ENCODE measurements around the gene EYS.

EYS gene

DNA sequence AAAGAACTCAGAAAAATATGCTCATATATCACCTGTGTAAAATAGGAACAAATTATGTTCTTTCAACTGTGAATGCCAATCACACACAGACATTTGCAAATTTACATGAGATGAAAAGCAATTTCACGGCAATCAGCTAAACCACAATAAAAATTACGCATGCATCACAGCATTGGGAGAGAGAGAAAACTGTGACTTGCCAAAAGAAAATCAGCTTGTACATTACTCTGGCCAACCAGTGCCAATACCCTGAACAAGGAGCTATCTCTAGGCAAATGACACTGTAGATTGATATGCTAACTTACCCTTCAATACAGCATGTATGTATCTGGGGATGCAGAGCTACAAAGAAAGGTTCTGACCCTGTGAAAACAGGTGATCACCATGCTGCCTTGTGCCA, 515.6 kb downstream of the EYS start:
- DNase-seq = no peak

DNA sequence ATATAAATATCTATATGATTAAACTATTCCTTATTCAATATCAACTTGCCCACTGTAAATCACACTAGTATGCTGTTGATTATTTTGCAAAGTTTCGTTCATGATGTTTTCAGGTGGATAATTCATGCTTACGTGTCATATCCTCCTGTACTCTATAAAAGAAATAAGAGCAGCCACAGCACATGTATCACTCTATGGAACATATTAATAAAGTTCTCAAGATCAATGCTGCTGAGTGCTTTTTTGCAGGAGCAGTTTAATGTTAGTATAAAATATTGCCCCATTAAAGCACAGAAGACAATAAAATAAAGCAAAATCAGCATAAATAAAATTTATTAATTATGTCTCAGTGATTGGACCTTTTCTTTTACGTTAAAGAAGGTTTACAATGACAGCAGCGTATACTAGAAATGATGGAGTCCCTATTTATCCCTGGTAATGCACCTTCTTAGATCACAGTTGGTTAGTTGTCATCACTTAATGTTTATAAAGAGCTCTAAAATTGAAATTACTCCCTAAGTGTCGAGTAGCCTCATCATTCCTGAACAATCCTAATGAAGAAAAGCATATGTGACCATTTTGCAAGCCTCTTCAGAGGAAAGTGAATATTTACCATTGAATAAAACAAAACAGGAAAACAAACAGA, 517.7 kb downstream of the EYS start:
- no peak for DNase-seq

DNA sequence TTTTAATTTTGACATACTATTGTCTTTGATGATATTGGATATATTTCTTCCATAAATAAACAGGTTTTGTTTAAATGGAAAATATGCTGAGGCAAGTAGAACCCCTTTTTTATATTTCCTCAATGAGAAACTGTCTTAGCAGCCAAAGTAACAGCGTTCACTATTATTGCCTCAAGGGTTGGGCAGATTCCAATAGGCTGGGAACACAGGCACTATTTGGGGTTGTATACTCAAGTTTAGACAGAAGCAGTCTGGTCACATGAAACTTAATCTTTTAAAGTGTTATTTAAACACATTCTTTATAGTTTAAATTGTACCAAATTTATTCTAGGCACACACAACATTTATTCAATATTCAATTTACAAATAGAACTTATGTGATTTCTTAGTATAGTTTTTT, 520.2 kb downstream of the EYS start:
- no peak for DNase-seq

DNA sequence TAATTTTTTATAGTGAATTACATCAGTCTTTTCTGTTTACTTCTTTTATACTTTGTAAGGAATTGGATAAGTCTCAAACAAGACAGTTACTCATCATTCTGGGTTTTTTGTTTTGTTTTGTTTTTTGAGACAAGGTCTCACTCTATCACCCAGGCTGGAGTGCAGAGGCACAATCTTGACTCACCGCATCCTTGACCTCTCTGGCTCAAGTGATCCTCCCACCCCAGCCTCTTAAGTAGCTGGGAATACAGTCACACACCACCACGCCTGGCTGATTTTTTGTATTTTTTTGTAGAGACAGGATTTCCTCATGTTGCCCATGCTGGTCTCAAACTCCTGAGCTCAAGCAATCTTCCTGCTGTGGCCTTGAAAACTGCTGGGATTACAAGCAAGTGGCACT, 524.3 kb downstream of the EYS start:
- no peak for DNase-seq

DNA sequence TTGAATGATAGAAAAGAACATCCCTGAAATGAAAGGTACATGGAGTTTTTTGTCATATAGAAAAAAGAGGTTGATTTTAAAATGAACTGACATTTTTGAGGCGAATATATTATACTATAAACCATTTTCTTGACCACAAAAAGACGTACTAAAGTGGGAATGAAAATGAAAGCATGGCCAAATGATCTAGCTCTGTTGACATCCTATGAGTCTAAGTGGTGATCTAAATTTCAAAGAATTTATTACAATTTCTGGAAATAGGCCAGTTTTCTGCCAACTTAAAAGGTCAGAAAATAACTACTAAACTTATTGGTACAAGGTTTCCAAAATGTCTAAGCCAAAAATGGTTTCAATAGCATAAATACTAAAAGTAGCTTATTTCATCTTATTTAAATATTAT, 536.8 kb downstream of the EYS start:
- DNase-seq = no peak

DNA sequence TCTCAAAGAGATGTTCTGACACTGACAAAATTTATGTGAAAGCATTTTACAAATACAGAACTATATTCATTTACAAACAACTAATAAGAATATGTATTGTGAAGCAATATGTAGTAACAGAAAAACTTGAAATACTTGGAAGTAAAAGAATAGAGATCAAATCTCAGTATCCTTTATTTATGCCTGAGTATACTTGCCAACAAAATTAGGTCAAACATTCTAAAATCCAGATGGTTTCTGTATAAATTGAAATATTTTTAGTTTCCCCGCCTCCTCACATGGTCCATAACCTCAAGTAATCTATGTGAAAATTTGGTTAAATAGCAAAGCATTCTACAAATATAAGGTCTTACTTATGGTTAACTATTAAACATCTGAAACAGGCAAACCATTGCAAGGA, 545.4 kb downstream of the EYS start:
- no peak for DNase-seq

DNA sequence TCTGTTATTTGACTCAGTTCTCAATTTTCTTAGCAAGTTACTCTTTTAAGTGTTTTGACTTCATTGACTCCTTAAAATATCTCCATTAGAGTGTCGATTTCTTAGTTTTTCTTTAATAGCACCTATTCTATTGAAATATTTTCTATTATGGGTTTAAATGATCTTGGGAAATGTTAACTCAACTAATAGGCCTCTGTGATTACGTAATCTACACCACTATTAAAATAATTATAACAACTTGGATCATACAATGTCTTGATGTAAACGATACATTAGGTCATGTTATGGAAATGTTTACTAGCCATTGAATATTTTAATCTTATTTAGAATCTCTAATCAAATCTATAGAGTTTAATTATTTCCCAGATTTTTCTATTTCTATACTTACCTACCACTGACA, 550.0 kb downstream of the EYS start:
- no peak for DNase-seq

DNA sequence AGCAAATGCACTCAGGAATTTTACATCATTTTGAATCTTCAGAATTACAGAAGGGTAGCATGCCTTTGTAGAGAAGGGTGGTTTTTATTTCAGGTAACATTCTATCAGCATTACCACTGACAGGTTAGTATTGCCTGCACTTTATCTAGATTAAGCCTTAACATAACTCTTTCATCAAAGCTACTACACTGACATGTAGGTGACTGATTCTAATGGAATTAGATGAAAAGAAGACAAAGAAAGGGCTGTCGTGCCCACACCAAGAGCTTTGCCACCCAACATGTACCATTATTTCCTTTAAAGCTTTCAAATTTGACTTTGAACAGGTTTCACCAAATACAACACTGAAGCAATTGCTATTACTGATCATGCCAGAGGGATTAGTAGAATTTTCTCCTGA, 551.9 kb downstream of the EYS start:
- no peak for DNase-seq

DNA sequence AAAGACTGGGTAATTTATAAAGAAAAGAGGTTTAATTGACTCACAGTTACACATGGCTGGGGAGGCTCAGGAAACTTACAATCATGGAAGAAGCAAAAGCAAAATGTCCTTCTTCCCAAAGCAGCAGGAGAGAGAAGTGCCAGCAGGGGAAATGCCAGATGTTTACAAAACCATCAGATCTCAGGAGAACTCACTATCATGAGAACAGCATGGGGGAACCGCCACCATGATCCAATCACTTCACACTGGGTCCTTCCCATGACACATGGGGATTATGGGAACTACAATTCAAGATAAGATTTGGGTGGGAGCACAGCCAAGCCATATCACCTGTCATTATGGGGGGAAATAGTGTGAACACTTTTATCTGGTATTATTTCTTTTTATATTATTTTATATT, 557.2 kb downstream of the EYS start:
- DNase-seq = no peak

DNA sequence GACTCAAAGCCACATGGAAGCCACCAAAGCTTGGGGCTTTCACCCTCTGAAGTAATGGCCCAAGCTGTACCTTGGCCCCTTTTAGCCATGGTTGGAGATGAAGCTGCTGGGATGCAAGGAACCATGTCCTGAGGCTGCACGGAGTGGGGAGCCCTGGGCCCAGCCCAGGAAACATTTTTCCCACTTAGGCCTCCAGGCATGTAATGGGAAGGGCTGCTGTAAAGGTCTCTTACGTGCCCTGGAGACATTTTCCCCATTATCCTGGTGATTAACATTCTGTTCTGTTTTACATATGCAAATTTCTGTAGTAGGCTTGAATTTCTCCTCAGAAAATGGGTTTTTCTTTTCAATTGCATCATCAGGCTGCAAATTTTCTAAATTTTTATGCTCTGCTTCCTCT, 558.2 kb downstream of the EYS start:
- no peak for DNase-seq

DNA sequence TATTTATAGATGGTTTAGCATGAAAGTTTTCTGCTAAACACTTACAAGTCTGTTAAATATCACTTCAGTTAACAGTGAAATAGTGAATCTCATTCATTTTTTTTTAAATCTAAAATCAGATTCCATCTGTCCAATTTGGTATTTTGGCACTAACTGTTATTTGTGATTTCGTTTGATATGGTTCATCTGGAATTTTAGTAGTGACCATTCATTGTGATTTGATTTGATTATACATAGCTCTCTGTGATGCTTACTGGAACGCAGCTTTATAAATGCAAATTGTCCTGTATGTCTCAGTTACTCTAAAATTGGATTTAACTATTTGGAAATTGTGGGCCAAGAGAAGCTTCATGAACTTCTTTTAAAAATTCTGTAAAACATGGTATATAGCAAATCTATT, 571.5 kb downstream of the EYS start:
- DNase-seq = no peak

DNA sequence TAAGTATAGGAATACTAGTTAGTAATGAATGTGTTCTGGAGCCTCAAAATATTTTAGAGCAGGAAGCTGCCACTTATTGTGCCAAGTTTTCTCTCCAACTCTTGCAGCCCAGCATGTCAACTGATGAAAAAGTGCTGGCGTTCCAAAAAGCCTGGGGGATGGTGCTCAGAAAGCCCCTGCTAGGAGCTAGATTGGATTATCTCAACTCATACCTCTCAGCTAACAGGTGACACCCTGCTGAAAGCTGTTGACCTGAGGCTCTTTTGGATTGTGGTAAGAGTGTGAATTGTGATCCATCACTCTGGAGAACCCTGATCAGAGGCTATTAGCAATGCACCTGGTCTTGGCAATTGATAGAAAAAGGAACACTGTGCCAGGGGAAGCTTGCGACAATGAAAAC, 580.4 kb downstream of the EYS start:
- DNase-seq = no peak

DNA sequence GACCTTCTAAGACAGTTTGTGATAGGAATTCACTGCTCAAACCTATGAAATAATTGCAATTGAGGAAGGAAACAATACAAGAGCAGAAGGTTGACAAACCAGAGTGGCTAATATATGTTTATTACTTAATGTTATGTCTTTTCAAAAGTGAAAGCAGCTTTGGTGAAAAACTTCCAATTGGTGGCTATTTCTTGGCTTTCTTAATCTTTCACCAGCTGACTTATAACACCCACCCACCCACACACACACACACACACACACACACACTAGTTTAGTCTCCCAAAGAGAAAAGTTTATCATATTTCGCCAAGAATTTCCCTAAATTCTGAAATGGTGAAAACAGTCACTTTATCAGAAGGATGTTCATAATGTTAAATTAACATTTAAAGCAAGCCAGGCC, 583.5 kb downstream of the EYS start:
- DNase-seq = no peak

DNA sequence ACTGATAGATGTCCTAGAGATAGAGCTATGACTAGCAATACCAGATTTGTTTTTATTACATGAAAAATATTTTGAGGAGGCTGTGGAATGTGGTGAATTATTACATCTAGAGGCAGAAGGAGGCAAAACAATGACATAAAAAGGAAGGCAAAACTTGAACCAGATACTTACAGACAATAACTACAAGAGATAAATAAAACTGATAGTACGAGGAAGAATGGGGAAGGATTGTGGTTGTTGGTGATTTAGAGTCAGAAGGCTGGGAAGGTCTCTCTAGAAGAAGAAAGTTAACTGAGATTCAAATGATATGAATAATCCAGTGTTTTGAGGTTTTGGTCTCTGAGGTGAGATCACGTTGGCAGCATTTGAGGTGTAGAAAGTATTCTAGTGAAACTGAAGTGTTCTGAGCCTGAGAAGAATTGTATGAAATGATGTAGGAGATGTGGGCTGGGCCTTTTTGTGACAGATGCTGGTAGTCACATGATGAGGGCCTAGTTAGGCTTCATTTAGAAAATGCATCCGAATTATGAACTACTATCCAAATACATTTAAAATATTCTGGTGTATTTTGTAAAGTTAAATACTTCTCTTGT, 589.1 kb downstream of the EYS start:
- no peak for DNase-seq

DNA sequence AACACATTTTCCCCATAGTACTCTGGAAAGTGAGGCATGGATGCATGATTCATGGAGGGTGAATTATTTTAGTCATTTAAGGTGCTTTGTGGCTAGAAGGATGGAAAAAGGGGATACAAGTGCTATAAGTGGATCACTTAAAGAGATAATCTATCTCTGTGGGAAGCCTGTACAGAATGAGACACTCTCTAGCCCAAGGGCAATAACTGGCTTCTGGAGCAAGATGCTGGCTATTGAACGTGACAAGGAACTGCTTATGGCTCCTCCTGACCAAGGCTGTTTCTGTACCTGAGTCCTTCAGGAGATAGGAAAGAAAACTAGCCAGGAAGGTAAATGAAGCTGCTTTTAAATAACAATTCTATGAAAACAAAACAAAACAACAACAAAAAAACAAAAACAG, 590.7 kb downstream of the EYS start:
- no peak for DNase-seq

DNA sequence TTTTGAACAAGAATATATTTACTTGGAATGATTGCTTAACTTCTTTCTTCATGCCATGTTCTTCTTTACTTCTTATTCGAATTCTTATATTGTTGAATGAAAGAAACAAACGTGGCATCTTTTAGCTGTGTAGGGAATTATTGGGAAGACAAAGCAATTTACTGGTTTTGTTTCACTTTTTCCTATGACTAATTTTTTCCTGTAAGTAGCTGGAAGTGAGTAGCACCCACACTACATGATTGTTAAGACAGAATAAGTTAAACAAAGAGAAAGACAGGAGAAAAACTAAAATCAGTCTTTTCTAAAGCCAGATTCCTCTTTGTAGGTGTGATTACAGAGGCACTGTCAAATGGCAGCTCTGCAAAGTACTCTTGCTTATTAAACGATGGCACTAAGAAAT, 593.4 kb downstream of the EYS start:
- DNase-seq = no peak

DNA sequence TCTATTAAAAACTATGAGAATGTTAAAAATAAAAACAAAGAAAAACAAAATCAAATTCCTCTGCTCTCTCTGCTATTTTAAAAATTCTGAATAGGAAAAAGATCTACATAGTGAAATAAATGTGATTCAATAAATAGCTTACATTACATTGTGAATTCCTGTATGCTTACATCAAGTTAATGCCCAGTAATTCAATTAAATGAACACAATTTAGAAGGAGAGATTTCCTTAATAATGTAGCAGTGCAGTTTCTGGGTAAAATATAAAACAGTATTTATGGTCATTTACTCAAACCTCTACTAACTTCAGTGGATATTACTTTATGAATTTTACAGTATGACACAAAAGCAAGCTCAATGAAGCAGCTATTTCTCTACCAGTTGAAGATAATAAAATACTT, 594.6 kb downstream of the EYS start:
- no peak for DNase-seq

DNA sequence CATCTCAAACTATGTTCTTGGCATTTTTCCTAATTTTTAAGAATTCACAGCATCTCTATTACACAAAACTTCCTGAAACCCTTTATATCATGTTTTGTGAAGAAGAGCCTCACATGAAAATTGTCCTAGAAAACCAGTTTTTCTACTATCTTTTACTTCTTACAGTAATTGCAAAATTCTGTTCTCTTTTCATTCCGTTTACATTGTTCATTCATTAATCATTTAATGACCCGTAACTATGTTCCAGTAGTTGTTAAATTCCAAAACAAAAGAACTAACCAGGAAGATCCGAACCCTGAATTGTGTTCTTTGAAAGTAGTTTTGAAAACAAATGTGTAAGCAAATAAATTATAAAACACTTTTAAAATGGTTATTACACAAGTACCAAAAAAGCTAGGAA, 597.0 kb downstream of the EYS start:
- DNase-seq = no peak

DNA sequence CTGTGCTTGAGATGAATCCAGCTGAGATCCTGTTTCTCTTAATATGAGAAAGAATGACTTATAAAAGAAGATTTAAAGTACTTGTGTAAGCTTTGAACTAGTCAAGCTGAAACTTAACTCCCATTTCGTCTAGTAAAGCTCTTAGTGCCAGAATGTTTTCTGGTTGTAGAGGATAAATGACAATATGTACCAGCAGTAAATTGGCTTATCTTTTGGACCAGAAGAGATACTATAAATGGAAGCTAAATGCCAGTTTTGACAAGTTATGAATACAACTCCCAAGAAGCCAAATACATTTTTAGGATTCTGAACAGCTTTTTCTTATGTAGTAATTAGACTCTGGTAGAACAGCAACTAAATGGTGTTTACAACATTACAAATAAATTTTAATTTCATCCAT, 608.7 kb downstream of the EYS start:
- no peak for DNase-seq

DNA sequence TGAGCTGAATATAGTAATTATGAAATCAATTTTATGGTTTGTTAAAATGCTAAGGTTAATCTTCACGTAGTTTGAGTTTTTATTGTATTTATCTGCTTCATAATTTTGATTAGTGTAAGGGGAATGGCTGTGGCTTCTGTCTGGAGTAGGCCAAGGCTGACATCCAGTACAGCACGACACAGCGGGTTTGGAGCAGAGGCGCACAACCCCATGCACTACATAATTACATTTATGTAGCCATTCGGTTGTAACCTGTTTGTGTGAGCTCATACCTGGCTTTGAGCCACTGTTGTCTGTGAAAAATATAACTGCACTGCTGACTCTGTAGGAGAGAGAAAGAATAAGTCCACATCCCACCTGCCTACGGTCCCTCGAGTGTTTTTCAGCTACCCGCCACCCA, 615.5 kb downstream of the EYS start:
- no peak for DNase-seq

DNA sequence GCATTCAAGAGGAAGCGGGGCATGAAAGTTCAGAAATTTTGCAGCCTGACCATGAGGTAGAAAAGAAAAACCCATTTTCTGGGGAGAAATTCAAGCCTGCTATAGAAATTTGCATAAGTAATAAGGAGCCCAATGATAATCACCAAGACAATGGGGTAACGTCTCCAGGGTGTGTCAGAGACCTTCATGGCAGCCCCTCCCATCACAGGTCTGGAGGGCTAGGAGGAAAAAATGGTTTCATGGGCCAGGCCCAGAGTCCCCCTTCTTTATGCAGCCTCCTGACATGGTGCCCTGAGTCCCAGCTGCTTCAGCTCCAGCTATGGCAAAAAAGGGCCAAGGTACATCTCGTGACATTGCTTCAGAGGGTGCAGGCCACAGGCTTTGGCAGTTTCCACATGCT, 618.5 kb downstream of the EYS start:
- DNase-seq = no peak

DNA sequence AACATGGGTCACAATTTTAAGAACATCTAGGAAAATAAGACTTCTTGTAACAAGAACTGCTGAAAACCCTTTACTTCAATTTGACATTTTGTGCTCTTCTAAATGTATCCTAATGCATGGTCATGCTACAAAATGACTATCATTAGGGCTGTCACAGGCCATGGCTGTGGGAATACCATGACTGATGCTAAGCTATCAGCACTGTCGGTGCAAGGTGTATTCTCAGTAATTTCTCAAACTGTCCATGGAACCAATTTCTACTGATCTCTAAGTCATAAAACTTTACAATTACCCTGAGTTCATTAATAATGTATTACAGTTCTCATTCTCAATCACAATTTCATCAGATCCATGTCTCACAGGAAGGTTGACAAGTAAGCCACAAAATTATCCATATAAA, 625.3 kb downstream of the EYS start:
- no peak for DNase-seq

DNA sequence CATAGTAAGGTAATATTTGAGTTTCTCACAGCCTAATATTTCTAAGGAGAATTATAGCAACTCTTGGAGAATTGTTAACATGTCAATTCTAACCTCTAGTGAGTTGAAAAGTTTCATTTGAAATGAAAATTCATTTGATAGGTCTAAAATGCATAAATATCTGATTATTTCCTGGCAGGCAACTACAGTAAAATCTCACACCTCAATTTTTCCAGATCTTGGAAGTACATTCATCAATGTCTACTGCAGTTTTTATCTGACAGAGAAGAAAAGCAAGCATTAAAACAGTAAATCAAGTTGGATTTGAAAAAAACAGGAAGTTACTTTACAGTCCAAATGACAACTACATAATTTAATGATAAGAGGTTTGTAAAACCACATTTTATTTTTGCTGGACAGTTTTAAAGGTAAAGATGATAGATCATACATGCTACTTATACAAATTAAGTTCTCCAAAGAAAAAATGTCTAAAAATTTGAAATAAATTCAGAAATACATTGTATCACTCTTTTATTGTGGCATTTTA, 631.3 kb downstream of the EYS start:
- no peak for DNase-seq

DNA sequence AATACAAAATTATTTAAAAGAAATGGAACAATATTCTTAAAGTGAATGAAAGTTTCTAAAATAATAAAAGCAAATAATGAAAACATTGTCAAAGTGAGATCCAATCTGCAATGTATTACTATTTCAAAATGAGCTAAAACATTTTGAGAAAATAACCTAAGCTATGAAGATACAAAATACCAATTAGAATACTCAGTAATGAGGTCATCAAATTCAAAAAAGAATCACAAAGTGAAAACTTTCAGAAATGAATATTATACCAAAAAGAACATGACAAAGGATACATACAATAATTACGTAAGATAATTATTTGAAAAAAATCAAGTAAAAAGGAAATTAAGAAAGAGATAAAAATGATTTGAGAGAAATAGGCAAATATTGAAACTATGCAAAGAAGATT, 634.5 kb downstream of the EYS start:
- no peak for DNase-seq

DNA sequence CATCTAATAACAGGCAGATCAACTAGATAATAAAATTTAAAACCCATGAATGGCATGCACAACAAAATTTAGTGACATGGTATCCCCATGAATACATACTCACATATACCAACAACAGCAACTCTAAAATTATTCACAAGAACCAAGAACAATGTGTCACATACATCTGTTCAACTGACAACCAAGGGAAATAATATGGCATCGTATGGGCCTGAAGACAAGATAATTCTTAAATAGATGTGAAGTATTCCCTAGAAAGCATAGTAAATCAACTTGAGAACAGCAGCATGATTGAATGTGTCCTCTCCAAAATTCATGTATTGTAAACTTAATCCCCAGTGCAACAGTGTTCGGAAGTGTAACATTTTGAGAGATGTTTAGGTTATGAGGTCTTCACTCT, 635.5 kb downstream of the EYS start:
- no peak for DNase-seq
